ENCODE data around the gene TMEM120A. TPM values are rescaled to one million over a fixed set of nuclear protein-coding genes. Genes with fewer than 3 reads are reported as not detected.

Gene TMEM120A
- total RNA-seq, 6 donors from 2014 or later: 27.5 to 75.4 (median 43.1) TPM

GRCh38 chr7:75962607-75963380 is 31.6 kb downstream of the TMEM120A start:
- Histone ChIP-seq H3K27me3 (no peaks in the 10 kb centered on the region), H3K4me1 (peaks cover 11 to 29% (median 22%) of the 10 kb centered on the region in 4 donors), H3K36me3 (peaks cover 4 to 39% (median 8%) of the 10 kb centered on the region in 4 donors), H3K9me3 (no peaks in the 10 kb centered on the region), H3K27ac (peak overlapping the region; percentile 54 to 80 (median 67)), H3K4me3 (no peak overlapping the region)
- TF ChIP-seq POLR2A (IDR thresholded peaks at IDR 0.05): no peak
- peak; percentile 15 to 18 for TF ChIP-seq POLR2AphosphoS5 (IDR thresholded peaks at IDR 0.05)
- TF ChIP-seq EP300 (IDR thresholded peaks at IDR 0.05): peak in 1 of 4 donors; percentile 1
- DNase-seq (no peak), ATAC-seq (ENCODE audit: low FRiP score in 2 of 2) (peak in 1 of 2 donors; percentile 60)
- WGBS, 2 donors: 56 to 71% methylated on average over 18 of the region's 18 CpGs

DNA sequence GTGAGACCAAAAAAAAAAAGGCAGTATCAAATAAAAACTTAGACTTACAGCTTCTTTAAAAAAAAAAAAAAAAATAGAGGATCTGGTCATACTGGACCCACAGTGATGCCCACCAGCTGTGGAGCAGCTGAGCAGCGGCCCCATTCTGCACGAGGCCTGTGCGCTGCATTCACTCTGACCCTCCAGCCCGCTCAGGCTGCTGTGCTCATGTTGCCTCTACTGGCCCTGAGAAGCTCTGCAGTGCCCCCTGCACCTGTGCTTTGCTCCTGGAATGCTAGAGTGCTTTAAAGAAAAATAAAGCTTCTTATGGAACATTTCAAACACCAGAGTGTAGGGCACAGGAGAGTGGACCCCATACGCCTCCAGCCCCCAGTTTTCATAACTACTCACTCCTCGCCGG is 33.2 kb downstream of the TMEM120A start:
- Histone ChIP-seq H3K27ac (peak overlapping the region in 1 of 4 donors; percentile 17), H3K27me3 (no peaks in the 10 kb centered on the region), H3K9me3 (no peaks in the 10 kb centered on the region), H3K36me3 (peaks cover 4 to 50% (median 9%) of the 10 kb centered on the region in 4 donors), H3K4me1 (peaks cover 10 to 23% (median 19%) of the 10 kb centered on the region in 4 donors), H3K4me3 (no peak overlapping the region)
- DNase-seq (no peak), ATAC-seq (ENCODE audit: low FRiP score in 2 of 2) (no peak)
- WGBS, 2 donors: 95 to 97% methylated on average over 7 of the region's 7 CpGs
- TF ChIP-seq EP300 (IDR thresholded peaks at IDR 0.05): no peak
- TF ChIP-seq POLR2AphosphoS5 (IDR thresholded peaks at IDR 0.05): no peak
- TF ChIP-seq, protein P1, sequence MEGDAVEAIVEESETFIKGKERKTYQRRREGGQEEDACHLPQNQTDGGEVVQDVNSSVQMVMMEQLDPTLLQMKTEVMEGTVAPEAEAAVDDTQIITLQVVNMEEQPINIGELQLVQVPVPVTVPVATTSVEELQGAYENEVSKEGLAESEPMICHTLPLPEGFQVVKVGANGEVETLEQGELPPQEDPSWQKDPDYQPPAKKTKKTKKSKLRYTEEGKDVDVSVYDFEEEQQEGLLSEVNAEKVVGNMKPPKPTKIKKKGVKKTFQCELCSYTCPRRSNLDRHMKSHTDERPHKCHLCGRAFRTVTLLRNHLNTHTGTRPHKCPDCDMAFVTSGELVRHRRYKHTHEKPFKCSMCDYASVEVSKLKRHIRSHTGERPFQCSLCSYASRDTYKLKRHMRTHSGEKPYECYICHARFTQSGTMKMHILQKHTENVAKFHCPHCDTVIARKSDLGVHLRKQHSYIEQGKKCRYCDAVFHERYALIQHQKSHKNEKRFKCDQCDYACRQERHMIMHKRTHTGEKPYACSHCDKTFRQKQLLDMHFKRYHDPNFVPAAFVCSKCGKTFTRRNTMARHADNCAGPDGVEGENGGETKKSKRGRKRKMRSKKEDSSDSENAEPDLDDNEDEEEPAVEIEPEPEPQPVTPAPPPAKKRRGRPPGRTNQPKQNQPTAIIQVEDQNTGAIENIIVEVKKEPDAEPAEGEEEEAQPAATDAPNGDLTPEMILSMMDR (IDR thresholded peaks at IDR 0.05): no peak
- no peak for TF ChIP-seq POLR2A (IDR thresholded peaks at IDR 0.05)

DNA sequence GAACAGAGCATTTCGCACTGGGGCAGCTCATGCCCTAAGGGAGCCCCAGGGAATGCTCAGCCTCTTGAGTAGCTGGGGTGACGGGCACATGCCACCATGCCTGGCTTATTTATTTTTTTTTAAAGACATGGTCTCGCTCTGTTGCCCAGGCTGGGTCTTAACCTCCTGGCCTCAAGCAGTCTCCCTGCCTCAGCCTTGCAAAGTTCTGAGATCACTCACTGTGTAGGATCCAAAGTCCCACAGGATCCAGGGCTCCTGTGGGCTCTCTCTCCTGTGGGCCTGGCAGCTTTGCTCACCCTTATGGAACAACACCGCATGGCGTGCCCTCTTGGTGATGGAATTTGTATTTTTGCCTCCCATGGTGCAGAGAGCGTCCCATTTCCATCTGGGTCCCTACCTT is 34.0 kb downstream of the TMEM120A start:
- TF ChIP-seq POLR2A (IDR thresholded peaks at IDR 0.05) (no peak), EP300 (IDR thresholded peaks at IDR 0.05) (no peak), POLR2AphosphoS5 (IDR thresholded peaks at IDR 0.05) (no peak)
- TF ChIP-seq, protein P1 (IDR thresholded peaks at IDR 0.05): no peak
- Histone ChIP-seq H3K4me1 (peaks cover 14 to 26% (median 18%) of the 10 kb centered on the region in 4 donors), H3K27ac (peak overlapping the region in 1 of 4 donors; percentile 17), H3K4me3 (no peak overlapping the region), H3K27me3 (no peaks in the 10 kb centered on the region), H3K36me3 (peaks cover 6 to 52% (median 17%) of the 10 kb centered on the region in 4 donors), H3K9me3 (no peaks in the 10 kb centered on the region)
- WGBS, 2 donors: 91 to 95% methylated on average over 5 to 6 of the region's 6 CpGs
- no peak for ATAC-seq (ENCODE audit: low FRiP score in 2 of 2)
- no peak for DNase-seq

- Histone ChIP-seq H3K36me3 (peaks cover 11 to 61% (median 24%) of the 10 kb centered on the region in 4 donors), H3K27ac (peak overlapping the region; percentile 12 to 83 (median 12)), H3K4me3 (no peak overlapping the region), H3K27me3 (no peaks in the 10 kb centered on the region), H3K9me3 (no peaks in the 10 kb centered on the region), H3K4me1 (peaks cover 14 to 23% (median 17%) of the 10 kb centered on the region in 4 donors)
- no peak for TF ChIP-seq POLR2A (IDR thresholded peaks at IDR 0.05)
- no peak for TF ChIP-seq POLR2AphosphoS5 (IDR thresholded peaks at IDR 0.05)
- TF ChIP-seq, protein P1 (IDR thresholded peaks at IDR 0.05): no peak
- no peak for TF ChIP-seq EP300 (IDR thresholded peaks at IDR 0.05)
- ATAC-seq (ENCODE audit: low FRiP score in 2 of 2) (no peak), DNase-seq (no peak)
- 81 to 88% methylated on average over 9 of the region's 9 CpGs for whole genome bisulfite sequencing, 2 donors
Measured at GRCh38 chr7:75958802-75959543, 35.4 kb downstream of the TMEM120A start.

Data from upper lobe of left lung (tissue), 6 donors.